Keratinocyte (primary cell): ENCODE results near the gene PRR36. TPM values are rescaled to one million over a fixed set of nuclear protein-coding genes. Genes with fewer than 3 reads are reported as not detected.

Experiments
- DNase-seq: peaks from one replicate; pipeline ENCODE4 v3.0.0-alpha.2; 2011; ENCODE audit warnings: low read depth, missing footprints, low spot score
- FAIRE-seq: peaks from 2 replicates; lab custom pipeline; 2011; peaks lifted over from hg19 to GRCh38; lab: Jason Lieb, UNC
- H2AFZ ChIP-seq: 2 replicates; pipeline ENCODE4 v1.6.0; 2012; ENCODE audit warnings: low read length, control low read depth, inconsistent platforms; ENCODE audit not compliant: control insufficient read depth
- H3K27ac ChIP-seq: 2 replicates; pipeline ENCODE4 v1.5.1; 2011; ENCODE audit warnings: low read length; ENCODE audit not compliant: control insufficient read depth, insufficient read depth
- H3K27me3 ChIP-seq: 3 replicates; pipeline ENCODE4 v1.6.0; 2011; ENCODE audit warnings: low read length; ENCODE audit not compliant: control insufficient read depth, insufficient read depth; ENCODE audit errors: extremely low read depth
- H3K36me3 ChIP-seq, 2 experiments: 2 replicates in 1 of 2; 3 replicates in 1 of 2; pipeline ENCODE4 v1.5.1; 2011; ENCODE audit warnings: low read length in 2 of 2, mild to moderate bottlenecking in 1 of 2; ENCODE audit not compliant: control insufficient read depth in 2 of 2, insufficient read depth in 2 of 2; ENCODE audit errors: extremely low read depth in 1 of 2
- H3K4me1 ChIP-seq: 3 replicates; pipeline ENCODE4 v1.5.1; 2011; ENCODE audit warnings: low read length; ENCODE audit not compliant: control insufficient read depth, insufficient read depth; ENCODE audit errors: extremely low read depth
- H3K4me2 ChIP-seq: 3 replicates; pipeline ENCODE4 v1.6.0; 2011; ENCODE audit warnings: low read depth, low read length; ENCODE audit not compliant: control insufficient read depth, insufficient read depth; ENCODE audit errors: extremely low read depth
- H3K4me3 ChIP-seq, 3 experiments: fragments of 200-600 bp in 1 of 3; sonication (generic) in 1 of 3; 2 replicates in 2 of 3; 3 replicates in 1 of 3; pipeline ENCODE4 v1.5.1; 2011 to 2016; ENCODE audit warnings: low read length in 3 of 3, mild to moderate bottlenecking in 3 of 3, control low read depth in 2 of 3, inconsistent platforms in 1 of 3, low read depth in 1 of 3, mixed read lengths in 1 of 3, mixed run types in 1 of 3, moderate library complexity in 1 of 3; ENCODE audit not compliant: control insufficient read depth in 2 of 3, insufficient read depth in 2 of 3; ENCODE audit errors: extremely low read depth in 1 of 3
- H3K79me2 ChIP-seq: 2 replicates; pipeline ENCODE4 v1.6.0; 2012; ENCODE audit warnings: low read length; ENCODE audit not compliant: control insufficient read depth, insufficient read depth
- H3K9ac ChIP-seq: 3 replicates; pipeline ENCODE4 v1.6.0; 2011; ENCODE audit warnings: low read length; ENCODE audit not compliant: control insufficient read depth, insufficient read depth; ENCODE audit errors: extremely low read depth
- H3K9me1 ChIP-seq: 3 replicates; pipeline ENCODE4 v1.6.0; 2011; ENCODE audit warnings: low read length; ENCODE audit not compliant: control insufficient read depth, insufficient read depth; ENCODE audit errors: extremely low read depth
- H3K9me3 ChIP-seq: 2 replicates; pipeline ENCODE4 v1.5.1; 2012; ENCODE audit warnings: low read depth, low read length; ENCODE audit not compliant: control insufficient read depth
- H4K20me1 ChIP-seq: 3 replicates; pipeline ENCODE4 v1.6.0; 2011; ENCODE audit warnings: low read length; ENCODE audit not compliant: control insufficient read depth, insufficient read depth; ENCODE audit errors: extremely low read depth
- EZH2 ChIP-seq: IDR thresholded peaks from one replicate; pipeline ENCODE4 v1.6.1; 2012; ENCODE audit warnings: inconsistent platforms, mild to moderate bottlenecking, low read length, moderate library complexity
- dilution Hi-C: fragments of 300-500 bp; cut with MboI; formaldehyde crosslinking; loops from one replicate; pipeline ENCODE4 v1.7.0; 2020; ENCODE audit warnings: low sequenced_read_pairs; ENCODE audit not compliant: extremely low pct_ligation_motif_present
- polyA plus RNA-seq, 5 experiments: library from polyadenylated mRNA; depleted of rRNA in 3 of 5; stranded (reverse) in 3 of 5; stranded (forward) in 1 of 5; unstranded in 1 of 5; fragments of >200 nt; gene quantifications; 1 replicate in 1 of 5; 2 replicates in 3 of 5; 3 replicates in 1 of 5; pipeline versions ENCODE4 v1.2.1 to v1.2.3, GENCODE V29; 2011 to 2012; ENCODE audit warnings: missing spikeins in 2 of 5, low read depth in 1 of 5, low replicate concordance in 1 of 5
- TF ChIP-seq, protein P1 (sequence below), 3 experiments: IDR thresholded peaks in 1 of 3; conservative IDR thresholded peaks in 1 of 3; optimal IDR thresholded peaks in 1 of 3; 2 replicates in 2 of 3; 3 replicates in 1 of 3; pipeline versions ENCODE3 to v1.5.1; 2011; ENCODE audit warnings: low read length in 3 of 3, mild to moderate bottlenecking in 3 of 3, moderate library complexity in 2 of 3, control low read depth in 1 of 3, inconsistent platforms in 1 of 3; ENCODE audit not compliant: insufficient read depth in 2 of 3; ENCODE audit errors: extremely low read depth in 1 of 3

PRR36 gene
- polyA plus RNA-seq, 1 donor (not counting 4 experiments of a cell fraction or from before 2014, with no cell fraction given), result not detected

DNA sequence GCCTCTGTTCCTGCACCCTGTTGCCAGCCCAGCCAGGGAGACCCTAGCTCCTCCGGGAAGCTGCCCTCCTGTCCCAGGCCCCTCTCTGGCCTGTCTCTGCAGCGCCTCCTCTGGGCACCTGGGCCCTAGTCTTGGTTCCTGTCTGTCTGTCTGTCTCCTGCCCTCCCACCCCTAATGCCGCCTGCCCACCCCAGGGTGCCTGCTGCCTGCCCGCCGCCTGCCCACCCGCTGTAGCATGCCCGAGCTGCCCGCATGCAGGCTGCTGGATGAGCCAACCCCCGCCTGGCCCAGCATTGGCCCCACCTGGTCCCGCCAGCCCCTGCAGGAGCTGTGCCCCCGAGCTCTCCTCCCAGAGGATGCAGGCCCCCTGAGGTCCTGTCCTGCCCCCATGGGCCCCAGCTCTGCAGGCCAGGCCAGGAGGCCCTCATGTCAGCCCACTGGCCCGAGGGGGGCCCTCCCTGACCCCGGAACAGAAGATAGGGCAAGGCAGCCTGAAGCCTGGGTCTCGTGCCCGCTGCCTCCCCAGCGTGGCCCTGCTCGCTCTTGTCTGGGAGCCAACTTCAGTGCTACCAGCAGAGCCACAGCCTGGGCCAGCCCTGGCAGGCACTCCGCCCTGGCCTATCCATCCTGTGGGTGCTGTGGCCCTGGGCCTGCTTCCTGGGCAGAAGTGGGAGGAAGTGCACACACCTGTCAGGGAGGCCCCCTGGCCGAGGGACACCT, 34.7 kb upstream of the PRR36 start:
- H3K79me2 ChIP-seq, result peaks cover 38% of the 10 kb centered on the region
- peaks cover 7 to 11% of the 10 kb centered on the region in 2 experiments for H3K36me3 ChIP-seq
- peaks cover 3% of the 10 kb centered on the region for H3K9me1 ChIP-seq
- H3K27ac ChIP-seq, result no peak overlapping the region
- FAIRE-seq (no peak), DNase-seq (no peak)
- H3K4me1 ChIP-seq, result peaks cover 22% of the 10 kb centered on the region
- H3K4me3 ChIP-seq, result no peak overlapping the region
- dilution Hi-C loops, result no loop called here
- H4K20me1 ChIP-seq, result peaks cover 5% of the 10 kb centered on the region
- H3K4me2 ChIP-seq, result no peak overlapping the region
- H3K9me3 ChIP-seq, result no peaks in the 10 kb centered on the region
- H3K9ac ChIP-seq, result no peak overlapping the region
- H2AFZ ChIP-seq, result no peak overlapping the region
- H3K27me3 ChIP-seq, result no peaks in the 10 kb centered on the region
- no peak for TF ChIP-seq EZH2
- TF ChIP-seq, protein P1, sequence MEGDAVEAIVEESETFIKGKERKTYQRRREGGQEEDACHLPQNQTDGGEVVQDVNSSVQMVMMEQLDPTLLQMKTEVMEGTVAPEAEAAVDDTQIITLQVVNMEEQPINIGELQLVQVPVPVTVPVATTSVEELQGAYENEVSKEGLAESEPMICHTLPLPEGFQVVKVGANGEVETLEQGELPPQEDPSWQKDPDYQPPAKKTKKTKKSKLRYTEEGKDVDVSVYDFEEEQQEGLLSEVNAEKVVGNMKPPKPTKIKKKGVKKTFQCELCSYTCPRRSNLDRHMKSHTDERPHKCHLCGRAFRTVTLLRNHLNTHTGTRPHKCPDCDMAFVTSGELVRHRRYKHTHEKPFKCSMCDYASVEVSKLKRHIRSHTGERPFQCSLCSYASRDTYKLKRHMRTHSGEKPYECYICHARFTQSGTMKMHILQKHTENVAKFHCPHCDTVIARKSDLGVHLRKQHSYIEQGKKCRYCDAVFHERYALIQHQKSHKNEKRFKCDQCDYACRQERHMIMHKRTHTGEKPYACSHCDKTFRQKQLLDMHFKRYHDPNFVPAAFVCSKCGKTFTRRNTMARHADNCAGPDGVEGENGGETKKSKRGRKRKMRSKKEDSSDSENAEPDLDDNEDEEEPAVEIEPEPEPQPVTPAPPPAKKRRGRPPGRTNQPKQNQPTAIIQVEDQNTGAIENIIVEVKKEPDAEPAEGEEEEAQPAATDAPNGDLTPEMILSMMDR (optimal IDR thresholded peaks at IDR 0.05 in 1 of 3, IDR thresholded peaks at IDR 0.05 in 1 of 3, conservative IDR thresholded peaks at IDR 0.05 in 1 of 3; ENCODE audit: extremely low read depth in 1 of 3, insufficient read depth in 2 of 3, low read length in 3 of 3), result peak in 1 of 3 experiments; percentile 9

DNA sequence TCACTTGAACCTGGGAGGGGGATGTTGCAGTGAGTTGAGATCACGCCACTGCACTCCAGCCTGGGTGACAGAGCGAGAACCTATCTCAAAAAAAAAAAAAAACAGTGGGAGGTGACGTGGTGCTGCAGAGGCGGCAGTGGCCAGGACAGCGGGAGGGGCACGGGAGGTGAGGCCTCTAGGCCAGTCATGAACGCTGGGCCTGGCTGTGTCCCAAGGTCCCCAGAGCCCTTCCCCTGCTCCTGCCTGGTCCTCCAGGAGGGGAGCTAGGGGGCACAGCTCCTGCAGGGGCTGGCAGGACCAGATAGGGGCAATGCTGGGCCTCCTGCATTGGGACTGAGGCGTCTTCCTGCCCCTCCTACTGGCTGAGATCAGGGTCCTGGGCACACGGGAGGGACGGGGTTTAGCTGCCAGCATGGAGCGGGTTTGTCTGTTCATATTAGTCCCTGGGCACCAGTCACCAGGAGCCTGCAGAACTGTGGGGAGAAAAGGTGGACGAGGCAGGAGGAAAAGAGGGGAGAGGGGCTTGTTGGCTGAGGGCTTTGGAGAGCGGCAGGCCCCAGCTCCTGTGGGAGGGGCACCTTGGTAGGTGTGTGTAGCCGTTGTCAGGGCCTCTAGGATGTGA, 34.0 kb upstream of the PRR36 start:
- FAIRE-seq (no peak), DNase-seq (no peak)
- dilution Hi-C loops, result no loop called here
- Histone ChIP-seq H3K27ac (no peak overlapping the region), H3K9ac (no peak overlapping the region), H3K4me2 (no peak overlapping the region), H3K9me1 (peaks cover 3% of the 10 kb centered on the region), H2AFZ (no peak overlapping the region), H3K36me3 (peaks cover 7 to 11% of the 10 kb centered on the region in 2 experiments), H3K4me1 (peaks cover 22% of the 10 kb centered on the region), H3K9me3 (no peaks in the 10 kb centered on the region), H3K4me3 (no peak overlapping the region), H4K20me1 (peaks cover 5% of the 10 kb centered on the region), H3K79me2 (peaks cover 39% of the 10 kb centered on the region), H3K27me3 (no peaks in the 10 kb centered on the region)
- TF ChIP-seq, protein P1 (optimal IDR thresholded peaks at IDR 0.05 in 1 of 3, IDR thresholded peaks at IDR 0.05 in 1 of 3, conservative IDR thresholded peaks at IDR 0.05 in 1 of 3; ENCODE audit: extremely low read depth in 1 of 3, insufficient read depth in 2 of 3, low read length in 3 of 3), result no peak
- no peak for TF ChIP-seq EZH2
